Stimulated activated CD4-positive, alpha-beta T cell treated with anti-CD3 and anti-CD28 coated beads, Interleukin-15, amount 100 ng/mL, for 48 hours (primary cell): Measurements from ENCODE around the gene CSTF1.
"Not testable (repeated sequence)": the region's sequence is repeated elsewhere in the genome, so short reads cannot be mapped to it uniquely, and the experiment has no call there.

Experiments
- DNase-seq, 2 donors: peaks; one replicate each; pipeline ENCODE4 v3.0.0-alpha.2; 2020; ENCODE audit warnings: low read depth in 2 of 2

CSTF1 gene

DNA sequence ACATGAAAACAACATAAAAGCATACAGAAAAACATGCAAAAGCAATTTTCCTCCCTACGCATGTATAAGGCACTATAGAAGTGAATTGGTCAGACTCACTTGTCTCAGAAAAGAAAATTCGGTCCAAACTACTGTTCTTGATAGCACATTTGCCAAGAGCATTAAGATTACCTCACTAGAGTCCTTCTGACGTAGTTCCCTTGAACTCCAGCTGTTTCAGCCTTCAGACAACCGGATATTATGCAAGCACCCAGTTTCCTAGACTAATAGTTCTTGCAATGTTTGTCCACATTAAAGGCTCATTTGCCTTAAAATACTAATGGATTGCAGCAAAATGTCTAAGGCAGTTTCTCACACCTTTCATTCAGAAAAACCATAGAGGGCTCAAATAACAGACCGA is 17.1 kb downstream of the CSTF1 start:
- DNase-seq: no peak

DNA sequence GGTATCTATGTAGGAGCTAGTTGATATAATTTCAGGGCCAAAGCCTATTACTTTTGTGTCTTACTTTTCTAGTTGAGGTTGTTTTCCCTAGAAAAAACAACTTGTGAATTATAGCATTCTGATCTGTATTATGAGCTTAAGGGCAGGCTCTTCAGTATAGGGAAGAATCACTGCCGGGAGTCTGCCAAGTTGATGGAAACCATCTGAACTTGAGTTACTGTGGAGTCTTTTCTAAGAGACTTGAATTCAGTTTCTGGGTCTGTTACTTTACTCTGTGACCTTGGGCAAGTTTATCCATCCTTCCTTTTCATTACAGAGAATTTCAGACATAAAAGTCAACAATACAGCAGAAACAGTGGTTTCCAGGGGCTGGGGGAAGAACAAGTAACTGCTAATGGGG is 17.5 kb downstream of the CSTF1 start:
- DNase-seq: no peak

DNA sequence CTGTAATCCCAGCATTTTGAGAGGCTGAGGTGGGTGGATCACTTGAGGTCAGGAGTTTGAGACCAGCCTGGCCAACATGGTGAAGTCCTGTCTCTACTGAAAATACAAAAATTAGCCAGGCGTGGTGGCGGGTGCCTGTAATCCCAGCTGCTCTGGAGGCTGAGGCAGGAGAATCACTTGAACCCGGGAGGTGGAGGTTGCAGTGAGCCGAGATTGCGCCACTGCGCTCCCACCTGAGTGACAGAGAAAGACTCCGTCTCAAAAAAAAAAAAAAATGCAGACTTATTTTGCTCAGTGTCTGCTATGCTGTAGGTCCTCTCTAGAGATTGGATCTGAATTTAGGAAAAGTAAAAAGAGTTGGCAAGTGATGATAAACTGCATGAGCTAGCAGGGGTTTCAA is 18.8 kb downstream of the CSTF1 start:
- not testable (repeated sequence) for DNase-seq

DNA sequence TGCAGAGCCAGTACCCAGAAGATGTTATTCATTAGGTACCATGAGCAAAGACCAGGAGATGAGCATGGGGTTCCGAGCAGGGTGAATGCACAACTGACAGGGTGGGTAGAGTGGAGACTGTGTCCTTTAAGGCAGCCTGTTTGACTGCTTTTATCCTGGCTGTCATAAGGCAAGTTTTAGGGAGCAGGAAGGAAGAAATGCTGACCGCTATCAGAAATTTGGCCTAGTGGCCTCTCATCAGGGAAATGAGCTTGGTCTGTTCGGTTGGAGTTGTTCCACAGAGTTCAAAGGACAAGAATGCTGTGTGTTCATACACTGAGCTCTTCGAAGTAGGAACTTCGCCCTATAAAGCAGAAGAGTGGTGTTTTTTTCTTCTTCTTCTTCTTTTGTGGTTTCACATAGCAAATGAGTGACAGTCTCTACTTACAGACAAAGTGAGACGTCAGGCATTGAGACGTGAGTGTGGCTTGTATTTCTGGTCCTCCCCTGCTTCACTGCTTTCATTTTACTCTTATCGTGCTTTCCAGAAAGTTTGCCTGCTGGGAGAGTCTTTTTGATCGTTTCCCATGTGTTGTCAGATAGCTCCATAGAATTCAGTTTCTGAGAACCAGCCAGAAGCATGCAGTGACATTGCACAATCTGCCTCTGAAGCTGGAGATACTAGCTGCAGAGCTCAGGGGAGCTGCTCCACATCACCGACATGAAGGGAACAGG is 19.5 kb downstream of the CSTF1 start, which contains the start of gene CASS4:
Gene CASS4 (plus strand): TSS at position 502 of the 714 bp plus-strand sequence. CDS start 199 bp downstream, at position 701.
- no peak for DNase-seq

DNA sequence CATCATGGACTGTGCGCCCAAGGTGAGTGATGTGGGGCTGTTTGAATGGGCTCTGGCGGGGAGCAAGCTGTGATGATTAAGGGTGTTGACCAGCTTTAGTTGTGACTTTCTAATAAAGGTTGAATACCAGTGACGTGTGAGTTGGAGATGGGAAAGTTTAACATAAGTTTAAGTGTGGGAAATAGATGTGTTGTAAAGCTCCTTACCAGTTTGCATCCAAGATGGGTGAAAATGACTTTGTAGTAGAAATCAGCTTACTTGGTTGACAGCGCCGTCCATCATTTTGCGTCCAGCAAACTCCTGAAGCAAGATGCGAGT is 20.0 kb downstream of the CSTF1 start:
- DNase-seq: no peak

DNA sequence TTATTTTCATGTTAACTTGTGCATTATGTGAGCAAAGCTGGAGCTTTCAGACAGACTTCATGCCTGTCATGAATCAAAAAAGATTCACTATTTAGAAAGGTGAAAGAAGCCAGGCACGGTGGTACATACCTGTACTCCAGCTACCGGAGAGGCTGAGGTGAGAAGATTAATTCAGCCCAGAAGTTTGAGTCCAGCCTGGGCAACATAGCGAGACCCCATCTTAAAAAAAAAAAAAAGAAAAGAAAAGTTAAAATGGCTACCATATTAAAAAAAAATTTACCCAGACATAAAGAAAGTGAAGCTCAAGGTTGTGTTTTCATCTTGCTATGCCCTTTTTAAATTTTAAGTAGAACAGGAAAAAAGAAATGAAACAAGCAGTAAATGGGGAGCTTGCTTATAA is 20.5 kb downstream of the CSTF1 start:
- DNase-seq: no peak

DNA sequence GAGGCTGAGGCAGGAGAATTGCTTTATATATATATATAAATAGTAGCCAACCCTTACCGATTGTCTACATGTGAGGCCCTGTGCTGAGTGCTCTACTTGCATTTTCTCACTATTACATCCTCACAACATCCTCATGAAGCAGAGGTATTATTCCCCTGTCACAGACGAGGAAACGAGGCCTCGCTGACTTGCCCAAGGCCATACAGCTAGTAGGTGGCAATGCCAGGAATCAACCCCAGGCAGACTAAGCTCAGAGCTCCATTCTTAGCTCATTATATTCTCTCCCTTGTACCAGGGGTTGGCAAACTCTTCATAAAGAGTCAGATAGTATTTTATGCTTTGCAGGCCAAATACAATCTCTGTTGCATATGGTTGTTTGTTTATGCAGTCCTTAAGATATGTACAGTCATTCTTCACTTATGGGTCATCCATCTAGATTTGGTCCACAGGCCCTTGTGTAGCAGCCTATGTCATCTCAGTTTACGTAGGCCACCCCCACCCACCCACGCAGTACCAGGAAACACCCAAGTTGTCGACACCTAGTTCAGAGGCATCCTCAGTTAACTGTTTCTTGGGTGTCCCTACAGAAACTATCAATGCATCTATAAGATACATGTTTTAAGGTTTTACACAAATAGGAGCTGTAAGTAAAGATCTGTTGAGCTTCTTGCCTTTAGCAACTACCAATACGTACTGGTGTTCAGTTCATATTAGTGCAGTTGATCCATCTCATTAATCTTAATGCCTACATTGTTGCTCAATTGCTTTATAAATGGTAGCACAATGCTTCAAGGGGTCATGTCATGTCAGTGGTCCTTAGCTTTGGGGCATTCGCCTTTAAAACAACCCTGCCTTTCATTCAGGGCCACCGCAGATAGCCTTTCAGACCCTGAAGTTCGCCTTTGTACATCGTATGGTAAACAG is 22.7 kb downstream of the CSTF1 start:
- peak; percentile 61 to 69 for DNase-seq

DNA sequence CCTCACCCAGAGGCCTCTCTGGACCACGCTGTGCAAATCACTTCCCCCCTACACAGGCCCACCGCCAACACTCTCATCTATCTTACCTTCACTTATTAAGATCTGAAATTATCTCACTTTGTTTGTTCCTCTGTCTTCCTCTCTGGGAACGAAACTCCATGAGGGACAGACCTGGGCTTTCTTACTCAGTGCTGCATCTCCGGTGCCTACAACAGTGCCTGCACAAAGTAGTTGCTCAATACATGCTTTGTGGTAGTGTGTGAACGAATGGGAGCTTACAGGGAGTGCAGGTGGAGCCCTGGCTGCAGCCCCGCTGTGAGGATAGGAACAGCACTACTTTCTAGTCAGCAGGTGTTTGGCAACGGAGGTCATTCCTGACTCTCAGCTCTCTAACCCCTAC is 25.0 kb downstream of the CSTF1 start:
- no peak for DNase-seq

DNA sequence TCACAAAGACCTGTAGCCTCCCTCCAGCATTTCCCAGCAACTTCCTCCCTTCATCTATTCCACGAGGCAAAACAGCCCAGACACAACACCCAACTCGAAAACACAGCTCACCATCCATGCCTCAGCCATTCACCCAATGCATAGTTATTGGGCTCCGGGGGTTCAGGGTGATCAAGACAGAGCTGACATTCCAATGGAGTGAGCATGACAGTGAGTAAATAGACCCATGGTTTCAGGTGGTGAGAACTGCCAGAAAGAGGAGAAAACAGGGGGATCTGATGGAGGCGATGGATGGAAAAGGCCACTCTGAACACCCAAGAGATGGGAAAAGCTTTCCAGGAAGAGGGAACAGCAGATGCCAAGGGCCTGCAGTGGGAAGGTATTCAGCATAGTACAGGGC is 25.5 kb downstream of the CSTF1 start:
- DNase-seq: no peak

DNA sequence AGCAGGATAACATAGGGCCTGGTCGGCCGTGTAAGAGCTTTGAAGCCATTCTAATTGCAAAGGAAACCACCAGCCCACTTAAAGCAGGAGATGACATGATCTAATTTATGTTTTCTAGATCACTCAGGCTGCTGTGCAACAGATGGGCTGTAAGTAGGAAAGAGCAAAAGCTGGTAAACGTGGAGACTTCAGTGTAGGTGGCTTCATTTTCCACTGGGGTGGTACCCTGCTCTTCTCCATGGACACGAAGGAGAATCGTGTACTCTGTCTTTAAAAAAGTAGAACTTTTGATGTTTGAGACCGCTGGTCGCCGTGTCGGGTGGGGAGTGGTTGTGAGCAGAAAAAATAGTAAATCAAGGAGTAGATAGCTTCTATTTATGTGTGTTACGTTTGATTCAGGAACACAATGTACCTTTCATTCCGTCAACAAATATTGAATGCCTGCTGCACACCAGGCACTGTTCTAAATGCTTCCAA is 26.0 kb downstream of the CSTF1 start:
- no peak for DNase-seq

DNA sequence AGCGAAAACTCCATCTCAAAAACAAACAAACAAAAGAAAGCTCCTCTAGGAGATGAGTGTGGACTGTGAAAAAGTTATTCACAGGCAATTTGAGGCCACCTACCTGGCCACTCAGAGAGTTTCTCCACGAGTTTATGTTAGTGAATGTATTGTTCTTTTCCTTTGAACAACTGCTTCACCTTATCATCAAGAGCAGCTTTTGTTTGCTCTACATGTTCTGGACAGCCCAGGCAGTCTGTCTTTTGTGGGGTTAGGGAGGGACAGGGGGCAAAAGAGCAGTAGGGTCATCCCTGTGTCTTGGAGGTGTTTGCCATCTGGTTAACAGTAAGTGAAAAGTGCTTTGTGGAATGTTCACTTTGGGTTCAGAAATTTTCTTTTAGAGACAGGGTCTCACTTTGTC is 27.6 kb downstream of the CSTF1 start:
- no peak for DNase-seq

DNA sequence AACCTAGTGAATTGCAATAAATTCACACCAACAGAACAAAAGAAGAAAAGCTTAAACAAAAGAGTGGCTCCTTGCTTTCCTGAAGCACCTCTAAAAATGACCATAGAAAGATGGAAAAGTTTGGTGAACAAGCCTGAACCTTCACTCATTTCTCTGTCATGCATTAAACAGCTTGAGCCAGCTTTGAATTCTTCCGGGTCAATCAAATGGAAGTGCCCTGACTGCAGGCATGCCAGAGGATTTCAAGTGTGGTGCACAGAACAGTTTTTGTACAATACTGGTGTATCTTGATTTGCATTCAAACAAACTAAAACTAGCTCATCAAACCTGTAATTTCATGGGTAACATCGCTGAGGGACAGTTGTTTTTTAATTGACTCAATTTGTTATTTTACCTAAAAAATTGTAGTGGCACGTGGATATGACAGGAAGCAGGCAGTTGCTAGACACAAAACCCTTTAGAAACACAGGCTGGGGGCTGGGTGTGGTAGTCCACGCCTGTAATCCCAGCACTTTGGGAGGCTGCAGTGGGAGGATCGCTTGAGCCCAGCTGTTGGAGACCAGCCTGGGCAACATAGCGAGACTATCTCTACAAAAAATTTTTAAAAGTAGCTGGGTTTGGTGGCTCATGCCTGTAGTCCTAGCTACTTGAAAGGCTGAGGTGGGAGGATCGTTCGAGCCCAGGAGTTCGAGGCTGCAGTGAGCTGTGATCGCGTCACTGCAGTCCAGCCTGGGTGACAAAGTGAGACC is 28.7 kb downstream of the CSTF1 start:
- no peak for DNase-seq

DNA sequence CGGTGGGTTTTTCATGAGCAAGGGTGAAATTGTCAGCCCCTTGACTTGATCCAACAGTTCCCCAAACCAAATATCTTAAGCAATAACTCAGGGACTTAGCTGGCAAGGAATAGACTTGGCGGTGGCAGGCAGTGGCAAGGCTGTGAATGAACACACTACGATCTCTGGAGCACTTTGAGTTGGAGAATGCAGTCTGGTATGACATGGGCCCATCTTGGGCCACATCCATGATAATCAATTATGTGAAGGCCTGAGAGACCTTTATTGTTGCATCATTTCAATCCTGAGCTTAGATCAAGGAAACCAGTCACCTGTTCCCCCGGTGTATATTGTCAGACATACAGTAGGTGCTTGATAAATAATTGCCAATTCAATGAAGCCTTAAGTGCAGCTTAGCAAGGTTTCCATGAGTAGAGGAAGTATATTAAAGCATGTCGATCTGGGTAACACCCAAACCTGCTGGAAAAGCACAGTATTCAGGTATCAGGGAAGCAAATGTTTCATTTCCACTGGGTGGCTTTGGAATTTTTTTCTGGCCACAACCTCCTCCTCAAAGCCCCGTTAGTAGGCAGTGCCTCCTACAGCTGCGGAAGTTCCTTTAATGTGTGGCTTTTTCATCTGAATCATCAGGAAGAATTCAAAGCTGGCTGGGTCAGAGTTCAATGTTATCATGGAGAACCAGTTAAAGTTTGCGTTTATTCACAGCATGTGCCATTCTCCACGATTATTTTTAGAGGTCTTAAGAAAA is 29.8 kb downstream of the CSTF1 start:
- no peak for DNase-seq

DNA sequence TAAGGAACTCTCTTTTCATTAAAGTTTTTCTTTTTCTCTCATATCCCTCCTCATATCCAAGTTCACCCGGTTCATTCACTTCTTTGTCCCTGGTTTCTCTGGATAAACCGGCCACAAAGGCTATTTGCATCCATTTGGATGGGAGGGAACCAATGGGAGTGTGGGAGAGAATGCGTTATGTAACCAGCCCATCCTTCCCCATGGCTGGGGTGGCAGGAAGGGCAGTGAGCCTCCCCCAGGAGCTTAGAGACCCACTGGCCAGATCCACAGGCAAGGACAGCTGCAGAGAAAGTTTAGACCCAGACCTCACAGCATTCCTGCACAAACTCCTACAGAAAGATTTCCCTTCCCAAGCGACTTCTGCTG is 30.4 kb downstream of the CSTF1 start:
- DNase-seq: no peak

DNA sequence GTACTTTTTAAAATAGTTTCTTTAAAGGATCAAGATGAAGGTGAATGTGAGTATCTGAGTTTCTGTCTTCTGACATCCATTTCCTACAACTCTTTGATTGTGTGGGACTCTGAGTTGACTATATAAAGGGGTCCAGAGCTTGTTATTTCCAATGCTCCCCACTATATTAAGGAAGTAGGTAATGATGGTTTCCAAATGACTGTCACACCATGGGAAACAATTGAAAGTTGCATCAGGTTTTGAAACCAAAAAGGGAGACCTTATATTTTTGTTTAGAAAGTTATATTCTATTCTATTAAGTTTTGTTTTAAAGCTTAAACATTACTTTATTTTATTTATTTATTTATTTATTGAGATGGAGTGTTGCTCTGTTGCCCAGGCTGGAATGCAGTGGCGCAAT is 30.8 kb downstream of the CSTF1 start:
- no peak for DNase-seq

DNA sequence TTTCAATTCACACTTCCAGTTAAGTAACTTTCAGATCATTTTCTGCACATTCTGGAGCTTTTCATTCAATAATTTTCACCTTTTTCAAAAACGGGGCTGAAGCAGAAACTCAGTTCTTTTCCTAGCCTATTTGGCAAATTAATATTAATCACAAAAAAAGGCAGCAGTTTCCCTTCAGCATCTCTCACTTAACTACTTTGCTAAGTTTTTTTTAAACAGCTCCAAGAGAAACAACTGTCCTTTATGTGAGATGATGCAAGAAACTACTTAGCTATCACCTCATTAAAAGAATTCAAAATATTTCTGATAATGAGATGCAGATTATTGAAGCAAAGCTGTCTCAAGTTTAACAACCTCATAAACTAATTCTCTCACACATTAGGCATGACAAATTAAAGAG is 31.4 kb downstream of the CSTF1 start:
- no peak for DNase-seq

DNA sequence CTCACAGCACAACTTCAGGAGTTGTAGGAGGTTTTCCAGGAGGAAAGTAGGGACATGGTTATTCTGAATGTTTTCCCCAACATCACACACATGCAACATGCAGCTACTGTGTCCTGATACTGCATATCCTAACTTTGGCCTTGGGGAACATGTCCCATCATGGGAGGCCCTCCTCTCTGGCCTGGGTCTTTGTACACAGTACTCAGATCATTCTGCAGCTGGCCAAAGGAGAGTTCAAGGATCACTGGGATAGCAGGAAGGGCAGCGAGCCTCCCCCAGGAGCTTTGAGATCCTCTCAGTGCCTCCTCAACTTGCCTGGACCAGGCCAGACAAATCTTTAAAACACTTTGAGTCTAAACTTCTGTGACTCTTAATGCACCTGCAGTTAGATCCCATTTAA is 32.5 kb downstream of the CSTF1 start:
- DNase-seq: no peak

DNA sequence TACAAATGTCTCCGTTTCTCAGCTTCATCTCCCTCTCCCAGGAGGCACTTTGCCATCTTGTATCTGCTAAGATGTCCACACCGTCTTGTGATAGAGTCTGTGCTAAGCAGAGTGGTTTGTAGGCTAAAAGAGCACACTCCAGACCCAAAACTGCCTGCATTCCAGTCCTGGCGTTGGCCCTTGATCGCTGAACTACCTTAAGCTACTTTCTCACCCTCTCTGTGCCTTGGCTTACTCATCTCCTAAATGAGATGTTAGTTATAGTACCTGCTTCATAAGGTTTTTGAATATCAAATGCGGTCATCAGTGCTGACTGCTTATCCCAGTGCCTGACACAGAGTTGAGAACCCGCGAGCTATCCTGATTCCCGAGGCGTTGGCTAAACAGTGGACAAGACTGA is 33.6 kb downstream of the CSTF1 start:
- no peak for DNase-seq

DNA sequence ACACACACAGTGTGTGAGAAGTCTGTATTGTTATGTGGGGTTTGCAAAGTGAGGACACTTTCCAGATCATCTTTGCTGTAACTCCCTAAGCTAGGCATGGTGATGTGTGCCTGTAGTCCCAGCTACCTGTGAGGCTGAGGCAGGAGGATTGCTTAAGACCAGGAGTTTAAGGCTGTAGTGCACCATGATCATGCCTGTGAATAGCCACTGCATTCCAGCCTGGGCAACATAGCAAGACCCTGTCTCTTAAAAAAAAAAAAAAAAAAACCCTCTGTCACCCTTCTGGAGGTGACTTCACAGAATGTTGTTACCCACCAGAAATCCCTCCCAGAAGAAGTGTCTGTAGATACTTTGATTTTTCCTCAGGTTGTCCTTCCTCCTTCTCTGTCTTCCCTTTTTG is 34.5 kb downstream of the CSTF1 start:
- DNase-seq: no peak

DNA sequence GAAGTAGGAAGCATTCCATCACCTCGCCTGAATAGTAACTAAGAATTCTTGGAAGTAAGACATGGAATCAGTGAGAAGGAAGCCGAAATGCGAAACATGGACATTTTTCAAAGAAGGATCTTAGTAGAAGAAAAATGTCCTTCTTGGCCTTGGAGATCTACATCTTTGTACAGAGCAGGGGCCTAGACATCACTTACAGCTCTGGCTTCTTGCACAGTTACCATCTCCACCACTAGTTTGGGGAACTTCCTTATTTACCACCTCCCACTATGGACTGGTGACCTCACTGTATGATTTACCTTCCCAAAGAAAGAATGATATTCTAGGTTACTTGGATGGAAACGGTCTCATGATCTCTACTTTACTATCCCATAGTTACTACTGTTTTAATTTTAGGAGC is 35.4 kb downstream of the CSTF1 start:
- DNase-seq: no peak

DNA sequence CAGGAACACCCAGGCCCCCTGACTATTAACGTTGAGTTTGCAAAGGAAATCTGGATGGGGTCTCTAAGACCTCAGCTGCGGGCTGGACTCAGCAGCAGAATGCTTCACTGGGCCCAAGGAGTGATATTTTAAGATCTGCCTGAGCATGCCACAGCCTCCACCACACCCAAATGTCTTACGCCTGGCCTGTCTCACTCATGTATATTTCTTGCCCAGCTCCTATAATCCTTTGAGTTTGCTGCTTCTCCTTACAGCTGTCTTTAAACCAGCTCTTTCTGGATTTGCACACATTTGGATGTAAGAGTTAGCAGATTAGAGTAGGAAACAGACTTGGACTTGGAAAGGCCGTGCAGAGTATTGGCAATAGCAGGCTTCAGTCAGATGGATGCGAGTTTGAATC is 36.0 kb downstream of the CSTF1 start:
- no peak for DNase-seq

DNA sequence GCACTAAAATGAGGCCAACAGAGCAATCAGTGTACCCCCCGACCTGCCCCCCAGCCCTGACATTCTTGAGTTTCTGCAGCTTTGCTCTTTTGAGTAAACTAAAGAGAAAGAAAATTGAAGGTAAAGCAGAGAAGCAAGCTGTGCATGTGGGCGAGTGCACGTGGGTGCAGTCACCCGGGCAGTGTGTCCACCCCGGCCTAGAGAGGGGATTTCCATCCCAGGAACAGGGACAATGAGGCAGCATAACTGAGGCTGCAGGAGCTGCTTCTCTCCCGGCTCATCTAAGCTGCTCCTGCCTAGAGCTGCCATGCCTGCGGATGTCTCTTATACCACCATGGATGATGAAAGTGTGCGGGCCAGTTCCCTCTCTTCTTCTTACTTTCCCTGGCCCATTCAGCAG is 36.4 kb downstream of the CSTF1 start:
- no peak for DNase-seq
